Keratinocyte (primary cell): ENCODE results near the gene CYP39A1.

Source experiments
- CTCF ChIP-seq, 3 experiments: IDR thresholded peaks in 1 of 3; conservative IDR thresholded peaks in 1 of 3; optimal IDR thresholded peaks in 1 of 3; 2 replicates in 2 of 3; 3 replicates in 1 of 3; pipeline versions ENCODE3 to v1.5.1; 2011; ENCODE audit warnings: low read length in 3 of 3, mild to moderate bottlenecking in 3 of 3, moderate library complexity in 2 of 3, control low read depth in 1 of 3, inconsistent platforms in 1 of 3; ENCODE audit not compliant: insufficient read depth in 2 of 3; ENCODE audit errors: extremely low read depth in 1 of 3
- EZH2 ChIP-seq: IDR thresholded peaks from one replicate; pipeline ENCODE4 v1.6.1; 2012; ENCODE audit warnings: inconsistent platforms, mild to moderate bottlenecking, low read length, moderate library complexity

- TF ChIP-seq CTCF (optimal IDR thresholded peaks at IDR 0.05 in 1 of 3, IDR thresholded peaks at IDR 0.05 in 1 of 3, conservative IDR thresholded peaks at IDR 0.05 in 1 of 3; ENCODE audit: extremely low read depth in 1 of 3, insufficient read depth in 2 of 3, low read length in 3 of 3) (no peak), EZH2 (no peak)
Measured at GRCh38 chr6:46651006-46651405, 1.6 kb downstream of the CYP39A1 start.
